Umbilical cord (tissue), 2 donors: Measurements from ENCODE around the gene RUFY4. TPM values are rescaled to one million over a fixed set of nuclear protein-coding genes. Genes with fewer than 3 reads are reported as not detected.
A peak's percentile ranks its signal among the peaks of the same experiment; 100 is the strongest.
"Not testable (repeated sequence)": the region's sequence is repeated elsewhere in the genome, so short reads cannot be mapped to it uniquely, and the experiment has no call there.

Experiments used
- DNase-seq: peaks from one replicate; pipeline ENCODE4 v3.0.0-alpha.2; 2015; ENCODE audit warnings: low spot score
- total RNA-seq: library from RNA; depleted of rRNA; stranded (reverse); fragments of >200 nt; gene quantifications from one replicate; pipeline ENCODE4 v1.2.3, GENCODE V29; 2014; ENCODE audit warnings: low replicate concordance; ENCODE audit not compliant: insufficient read depth

The RUFY4 gene
- total RNA-seq, 1 donor from 2014 or later = 13.7 TPM

DNA sequence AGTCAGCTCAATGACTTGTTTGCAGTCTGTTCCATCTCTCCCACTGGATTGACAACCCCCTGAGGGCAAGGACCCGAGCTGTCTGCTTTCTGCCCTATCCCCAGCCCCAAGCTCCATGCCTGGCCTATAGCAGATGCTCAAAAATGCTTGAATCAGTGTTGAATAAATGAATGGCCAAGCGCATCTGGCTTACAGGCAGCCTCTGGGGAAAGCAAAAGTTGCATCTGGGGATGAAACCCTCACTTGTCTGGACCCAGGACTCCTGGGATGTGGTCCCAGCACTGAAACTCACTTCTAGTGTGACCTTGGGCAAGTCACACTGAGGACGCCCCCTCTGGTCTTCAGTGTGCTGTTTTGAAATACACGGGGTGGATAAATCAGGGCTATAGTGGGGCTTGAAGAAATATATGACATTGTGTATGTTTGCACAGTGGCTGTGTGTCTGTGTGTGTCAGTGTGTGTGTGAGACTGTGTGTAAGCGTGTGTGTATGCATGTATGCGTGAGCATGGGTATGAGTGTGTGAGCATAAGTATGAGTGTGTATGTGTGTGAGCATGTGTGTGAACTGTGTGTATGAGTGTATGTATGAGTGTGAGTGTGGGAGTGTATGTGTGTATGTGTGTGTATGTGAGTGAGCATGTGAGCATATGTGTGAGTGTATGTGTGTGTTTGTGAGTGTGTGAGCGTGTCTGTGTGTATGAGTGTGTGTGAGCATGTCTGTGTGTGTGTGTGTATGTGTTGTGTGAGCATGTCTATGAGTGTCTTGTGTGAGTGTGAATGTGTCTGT lies 38.5 kb upstream of the RUFY4 start:
- DNase-seq = no peak

DNA sequence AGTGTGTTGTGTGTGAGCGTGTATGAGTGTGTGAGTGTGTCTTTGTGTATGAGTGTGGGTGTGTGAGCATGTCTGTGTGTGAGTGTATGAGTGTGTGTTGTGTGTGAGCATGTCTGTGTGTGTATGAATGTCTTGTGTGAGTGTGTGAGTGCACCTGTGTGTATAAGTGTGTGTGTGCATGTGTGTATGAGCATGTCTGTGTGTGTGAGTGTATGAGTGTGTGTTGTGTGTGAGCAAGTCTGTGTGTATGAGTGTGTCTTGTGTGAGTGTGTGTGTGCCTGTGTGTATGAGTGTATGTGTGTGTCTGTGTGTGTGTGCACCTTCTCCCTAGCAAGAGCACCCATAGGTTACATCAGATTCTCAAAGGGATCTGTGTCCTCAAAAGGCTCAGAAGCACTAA lies 37.8 kb upstream of the RUFY4 start:
- no peak for DNase-seq

DNA sequence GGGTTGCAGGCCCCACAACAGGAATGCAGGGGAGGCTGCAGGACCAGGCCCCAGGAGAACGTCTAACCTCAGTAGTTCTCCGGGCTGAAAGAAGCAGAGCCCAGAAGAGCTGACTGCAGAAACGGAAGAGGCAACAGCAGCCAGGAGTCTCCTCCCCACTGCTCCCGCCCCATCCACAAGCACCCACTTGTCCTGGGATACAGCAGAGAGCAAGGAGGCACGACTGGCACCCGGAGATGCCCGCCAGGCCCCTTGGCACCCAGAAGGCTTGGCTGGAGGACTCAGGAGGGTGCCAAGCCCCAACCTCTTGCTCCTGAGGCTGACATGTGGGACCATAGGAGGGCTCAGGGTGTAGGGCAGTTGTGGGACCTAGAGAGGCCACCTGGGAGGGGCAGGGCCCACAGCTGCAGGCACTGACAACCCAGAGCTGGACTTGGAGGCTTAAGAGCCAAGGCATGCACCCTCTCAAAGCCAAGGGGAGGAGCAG lies 37.2 kb upstream of the RUFY4 start:
- DNase-seq = no peak

DNA sequence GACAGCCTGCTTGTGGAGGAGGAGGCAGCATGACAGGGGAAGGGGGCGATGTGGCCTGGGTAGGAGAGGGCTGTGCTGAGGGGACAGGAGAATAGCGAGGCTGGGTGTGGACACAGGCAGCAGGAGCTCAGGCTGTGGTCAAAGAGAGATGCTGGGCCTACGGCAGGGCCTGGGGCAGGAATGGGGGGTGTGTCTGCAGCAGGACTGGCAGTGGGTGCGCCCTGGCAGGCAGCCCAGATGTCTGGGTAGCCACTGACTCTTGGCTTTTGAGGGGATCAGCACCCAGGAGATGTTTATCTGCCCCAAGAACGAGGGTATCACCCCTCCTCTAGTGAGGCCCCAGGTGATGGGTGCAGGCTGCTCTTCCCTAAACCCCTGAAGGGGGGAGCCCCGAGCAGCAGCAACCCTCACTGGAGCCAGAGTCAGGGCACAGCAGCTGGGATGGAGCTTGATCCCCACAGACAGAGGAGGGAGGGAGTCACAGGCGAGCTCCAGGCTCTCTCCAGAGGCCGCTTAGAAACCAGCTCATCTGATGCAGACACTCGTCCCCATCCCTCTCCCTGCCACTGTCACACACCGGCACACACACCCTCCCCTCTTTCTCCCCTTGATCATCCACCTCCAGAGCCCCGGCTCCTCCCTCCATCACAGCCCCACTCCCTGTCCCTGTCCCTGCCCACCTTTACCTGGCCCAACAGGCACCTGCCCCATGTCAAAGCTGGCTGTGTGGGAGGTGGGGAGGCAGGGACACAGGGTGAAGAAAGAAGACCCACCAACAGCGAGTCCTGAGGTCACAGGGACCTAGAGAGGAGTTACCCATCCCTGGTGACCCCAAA lies 36.5 kb upstream of the RUFY4 start:
- peak; percentile 36 for DNase-seq

DNA sequence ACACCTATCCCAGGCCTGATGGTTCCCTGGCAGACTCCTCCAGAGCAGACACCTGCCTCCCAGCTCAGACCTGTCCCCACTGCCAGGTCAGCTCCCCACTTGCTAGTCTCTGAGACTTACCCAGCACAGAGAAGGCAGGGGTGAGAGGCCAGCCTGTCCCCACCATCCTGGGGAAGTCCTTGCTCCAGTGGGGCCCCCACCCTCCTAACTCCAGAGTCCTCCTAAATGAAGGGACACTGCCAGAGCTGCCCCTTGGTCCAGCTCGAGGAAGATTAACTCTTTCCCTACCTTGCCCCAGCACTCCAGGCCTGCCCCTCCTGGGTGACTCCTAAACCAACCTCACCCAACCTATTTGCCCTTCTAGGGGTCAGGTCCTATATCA lies 35.9 kb upstream of the RUFY4 start:
- DNase-seq = no peak

DNA sequence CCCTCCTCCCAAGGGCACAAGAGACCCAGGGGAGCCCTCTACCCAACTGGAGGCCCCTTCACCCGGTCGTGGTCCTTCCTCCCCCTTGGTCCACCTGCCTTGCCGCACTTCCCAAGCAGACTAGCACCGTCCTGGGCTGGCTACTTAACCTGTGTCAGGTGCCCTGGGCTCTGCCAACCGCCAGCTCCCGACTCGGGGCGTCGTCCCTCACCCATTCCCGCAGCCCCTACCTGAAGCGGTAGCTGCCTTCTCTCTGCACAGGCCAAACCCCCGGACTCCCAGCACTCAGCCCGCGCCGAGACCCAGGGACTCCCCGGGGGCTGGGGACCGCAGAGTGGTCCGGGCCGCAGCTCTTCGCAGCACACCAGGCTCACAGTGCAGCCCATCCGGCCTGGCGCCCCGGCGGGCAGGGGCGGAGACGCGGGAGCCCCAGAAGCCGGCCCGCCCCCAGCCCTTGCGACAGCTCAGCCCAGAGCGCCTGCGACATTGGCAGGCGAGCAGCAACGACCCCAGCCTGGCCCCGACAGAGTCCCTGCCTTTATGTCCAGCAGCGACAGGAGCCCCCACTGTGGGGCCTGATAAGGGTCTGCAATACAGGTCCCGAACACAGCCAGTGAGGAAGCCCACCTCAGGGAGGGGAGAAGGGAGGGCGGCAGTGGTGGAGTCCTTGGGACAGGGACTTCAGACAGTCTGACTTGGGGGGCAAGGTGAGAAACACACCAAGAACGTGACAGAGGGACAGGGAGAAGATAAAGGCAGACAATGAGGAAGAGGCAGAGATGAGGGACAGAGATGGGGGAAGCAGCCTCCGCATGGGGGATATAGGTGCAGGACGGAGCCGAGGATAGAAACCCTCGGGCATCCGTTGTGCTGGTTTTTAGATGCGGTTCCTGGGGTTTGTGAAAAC lies 35.2 kb upstream of the RUFY4 start:
- DNase-seq = no peak

DNA sequence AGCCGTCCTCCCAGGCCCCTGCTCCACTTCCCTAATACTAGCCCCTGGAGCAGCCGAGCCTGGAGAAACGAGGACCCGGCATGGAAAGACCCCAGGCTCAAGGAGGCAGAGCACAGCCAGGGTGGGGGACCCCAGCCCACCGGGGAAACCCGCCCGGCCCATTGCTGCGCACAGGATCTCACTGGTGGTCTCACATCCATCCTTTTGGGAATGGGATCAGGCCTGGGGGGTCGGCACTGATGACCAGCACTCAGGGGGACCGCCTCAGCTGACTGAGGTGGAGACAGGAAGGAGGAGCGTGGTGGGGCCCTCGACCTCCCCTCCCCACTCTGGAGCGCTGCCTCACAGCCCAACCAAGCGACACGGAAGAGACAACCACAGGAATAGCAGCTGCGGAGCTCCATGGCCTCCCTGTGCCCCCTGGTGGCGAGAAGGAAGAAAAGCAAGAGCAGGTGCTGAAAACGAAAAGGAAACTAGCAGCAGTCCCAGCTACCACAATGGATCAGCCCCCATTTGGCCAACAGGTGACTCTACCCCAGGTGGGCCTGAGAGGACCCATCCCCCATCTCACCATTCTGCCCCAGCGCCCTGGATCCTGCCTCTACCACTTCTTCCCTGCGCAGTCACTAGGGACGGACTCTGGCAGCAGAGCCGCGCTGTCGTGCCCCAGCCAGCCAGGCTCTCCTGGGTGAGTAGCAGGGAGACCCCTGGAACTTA lies 34.4 kb upstream of the RUFY4 start:
- peak; percentile 82 for DNase-seq

DNA sequence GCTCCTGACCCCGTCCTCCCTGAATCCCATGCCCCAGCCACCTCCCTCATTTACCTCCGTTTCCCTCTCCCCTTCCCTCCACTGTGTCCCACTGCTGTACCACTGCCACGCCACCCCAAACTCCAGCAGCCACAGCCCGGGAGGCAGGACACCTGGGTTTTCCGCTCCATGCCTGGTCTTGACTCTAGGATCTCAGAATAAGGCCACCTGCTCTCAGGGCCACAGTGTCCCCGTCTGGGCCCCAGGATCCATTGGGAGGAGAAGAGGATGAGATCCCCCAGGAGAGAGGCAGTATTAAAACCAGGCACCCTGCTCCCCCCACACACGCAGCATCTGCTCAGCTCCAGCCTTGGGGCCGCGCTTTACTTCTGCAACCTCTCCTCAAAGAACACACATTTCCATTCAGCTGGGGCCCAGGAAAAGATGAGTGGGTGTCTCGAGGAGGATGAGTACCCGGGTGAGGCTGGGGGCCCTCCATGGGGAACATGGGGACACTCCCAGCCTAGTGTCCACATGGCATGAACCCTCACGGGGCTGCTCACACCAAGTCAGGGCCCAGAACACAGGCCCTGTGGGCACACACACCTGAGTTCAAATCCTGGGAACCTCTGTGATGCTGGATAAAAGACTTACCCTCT lies 33.5 kb upstream of the RUFY4 start:
- no peak for DNase-seq

DNA sequence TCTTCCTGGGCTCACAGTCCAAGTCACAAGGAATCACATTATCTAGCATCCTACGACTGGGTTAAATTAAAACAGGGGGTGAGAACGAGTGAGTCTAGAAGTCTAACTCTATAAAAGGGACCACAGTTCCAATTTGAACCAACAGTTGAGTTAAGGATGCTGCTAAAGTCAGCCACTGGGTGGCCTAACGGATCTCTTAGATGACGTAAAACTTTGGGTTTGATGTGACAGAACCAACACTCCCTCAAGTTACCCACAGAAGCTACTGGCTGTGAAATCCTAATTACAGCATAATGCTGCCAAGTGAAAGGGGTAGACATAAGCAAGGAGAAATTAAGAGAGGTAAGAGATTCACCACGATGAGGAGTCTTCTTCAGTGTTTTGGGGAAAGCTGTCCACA lies 32.7 kb upstream of the RUFY4 start:
- no peak for DNase-seq

DNA sequence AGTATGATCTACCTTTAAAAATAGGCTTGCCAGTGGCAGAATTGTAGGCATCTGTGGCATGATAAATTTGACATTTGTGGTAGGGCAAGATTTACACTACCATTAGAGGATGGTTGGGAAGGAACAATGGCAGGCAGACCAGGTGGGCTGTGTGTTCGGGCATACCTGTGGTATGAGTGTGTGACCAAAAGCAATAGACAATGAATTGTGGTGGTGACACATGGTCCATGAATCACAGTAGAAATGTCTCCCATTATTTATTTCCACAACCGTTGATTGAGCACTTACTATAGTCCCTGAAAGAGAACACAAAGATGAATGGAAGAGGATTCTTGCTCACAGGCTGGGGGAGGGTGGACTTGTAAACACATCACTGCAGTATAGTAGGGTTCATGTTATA lies 29.9 kb upstream of the RUFY4 start:
- DNase-seq = no peak

DNA sequence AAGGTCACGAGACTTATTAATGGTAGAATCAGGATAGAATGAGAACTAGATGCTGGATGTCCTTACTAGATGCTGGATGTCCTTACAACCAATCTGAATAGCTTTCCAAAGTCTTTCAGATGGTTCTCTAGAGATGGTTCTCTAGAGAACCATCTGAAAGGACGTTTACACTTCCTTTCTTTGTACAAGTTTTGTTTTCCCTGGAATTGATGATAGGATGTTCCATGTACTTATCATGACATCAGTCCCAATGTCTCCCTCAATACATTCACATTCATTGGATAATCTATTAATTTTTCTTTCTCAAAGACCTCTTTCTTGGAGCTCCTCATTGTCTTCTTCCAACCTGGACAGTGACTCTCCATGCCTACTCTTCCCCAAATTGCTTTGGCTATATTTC lies 28.2 kb upstream of the RUFY4 start:
- DNase-seq = no peak

DNA sequence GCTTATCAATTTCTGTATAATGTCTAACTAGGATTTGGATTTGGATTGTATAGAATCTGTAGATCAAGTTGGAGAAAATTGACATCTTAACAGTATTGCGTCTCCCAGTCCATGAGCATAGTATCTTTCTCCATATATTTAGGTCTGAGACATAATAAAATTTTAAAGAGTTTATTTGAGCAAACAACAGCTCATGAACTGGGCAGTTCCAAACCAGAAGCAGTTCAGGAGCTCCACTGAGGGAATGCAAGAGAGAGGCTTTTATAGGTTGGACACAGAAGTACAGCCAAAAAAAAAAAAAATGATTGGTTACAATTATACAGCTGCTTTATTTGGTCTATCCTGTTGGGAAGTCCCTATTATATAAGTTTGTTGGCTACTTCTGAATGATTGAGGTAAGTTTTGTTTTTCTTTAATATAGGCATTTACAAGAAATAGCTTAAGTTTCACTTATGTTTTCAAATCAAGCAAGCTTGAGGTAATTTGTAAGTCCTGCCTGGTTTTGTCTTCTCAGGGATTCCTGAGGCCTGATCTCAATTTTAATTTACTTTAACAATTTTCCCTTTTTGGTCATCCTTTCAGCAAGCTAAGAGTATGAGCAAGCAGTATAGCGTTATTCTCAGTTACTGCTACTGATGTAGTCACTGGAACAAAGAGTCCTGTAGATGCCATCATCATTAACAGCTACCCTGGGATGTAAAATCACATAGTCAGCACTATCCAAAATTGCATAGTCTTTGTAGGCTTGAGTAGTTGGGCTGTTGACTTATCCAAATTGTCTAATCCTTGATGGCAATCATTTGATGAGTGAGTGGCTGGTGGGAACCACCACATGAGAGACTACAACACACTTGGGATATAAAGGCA lies 27.5 kb upstream of the RUFY4 start:
- DNase-seq = no peak

DNA sequence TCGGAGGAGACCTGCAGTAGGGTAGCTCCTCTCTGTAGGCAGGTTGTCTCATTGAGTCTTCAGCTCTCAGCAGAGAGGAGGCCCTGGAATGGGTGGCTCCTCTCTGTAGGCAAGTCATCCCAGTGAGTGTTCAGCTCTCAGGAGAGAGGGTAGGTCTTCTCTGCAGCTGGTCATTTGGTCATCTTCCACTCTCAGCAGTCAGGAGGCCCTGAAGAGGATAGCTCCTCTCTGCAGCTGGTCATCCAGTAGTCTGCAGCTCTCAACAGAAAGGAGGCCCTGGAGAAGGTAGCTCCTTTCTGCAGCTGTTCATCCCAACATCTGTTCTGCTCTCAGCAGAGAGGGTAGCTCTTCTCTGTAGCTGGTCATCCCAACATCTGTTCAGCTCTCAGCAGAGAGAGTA lies 26.0 kb upstream of the RUFY4 start:
- DNase-seq = no peak

DNA sequence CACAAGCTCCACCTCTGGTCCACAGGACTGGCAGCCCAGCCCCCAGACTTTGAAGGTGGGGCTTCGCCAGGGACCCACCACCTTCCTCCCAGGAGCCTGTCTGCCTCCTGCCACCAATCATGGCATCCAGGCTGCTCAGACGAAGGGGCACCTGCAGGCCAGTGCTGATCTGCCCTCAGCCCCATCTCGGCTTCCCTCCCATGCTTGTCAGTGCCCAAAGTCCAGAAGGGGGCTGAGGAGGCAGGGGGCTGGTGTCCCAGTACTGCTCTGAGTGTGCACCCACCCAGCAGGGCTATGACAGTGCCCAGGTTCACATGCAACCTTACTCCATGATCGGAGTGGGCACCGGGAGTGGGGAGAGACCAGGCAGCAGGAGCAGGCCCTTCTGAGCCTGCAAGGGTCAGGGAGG lies 25.3 kb upstream of the RUFY4 start:
- DNase-seq = no peak

DNA sequence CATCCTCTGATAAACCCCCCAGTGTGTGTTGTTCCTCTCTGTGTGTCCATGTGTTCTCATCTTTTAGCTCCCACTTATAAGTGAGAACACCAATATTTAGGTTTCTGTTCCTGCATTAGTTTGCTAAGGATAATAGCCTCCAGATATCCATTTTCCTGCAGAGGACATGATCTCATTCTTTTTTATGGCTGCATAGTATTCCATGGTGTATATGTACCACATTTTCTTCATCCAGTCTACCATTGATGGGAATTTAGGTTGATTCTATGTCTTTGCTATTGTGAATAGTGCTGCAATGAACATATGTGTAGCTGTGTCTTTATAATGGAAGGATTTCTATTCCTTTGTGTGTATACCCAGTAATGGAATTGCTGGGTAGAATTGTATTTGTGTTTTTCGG lies 24.5 kb upstream of the RUFY4 start:
- not testable (repeated sequence) for DNase-seq

DNA sequence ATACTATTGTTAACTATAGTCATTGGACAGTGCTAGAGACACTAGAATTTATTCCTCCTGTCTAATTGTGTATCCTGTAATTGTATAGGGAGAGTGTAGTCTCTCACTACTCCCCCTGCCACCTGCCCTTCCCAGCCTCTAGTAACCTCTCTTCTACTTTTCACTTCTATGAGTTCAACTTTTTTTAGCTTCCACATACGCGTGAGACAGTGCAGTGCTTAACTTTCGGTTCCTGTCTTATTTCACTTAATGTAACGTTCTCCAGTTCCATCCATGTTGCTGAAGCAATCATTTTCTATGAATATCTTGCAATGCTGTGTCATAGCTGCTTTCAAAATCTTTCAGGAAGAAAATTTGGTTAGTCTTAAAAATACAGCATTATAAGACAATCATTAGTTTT lies 22.8 kb upstream of the RUFY4 start:
- peak; percentile 79 for DNase-seq

DNA sequence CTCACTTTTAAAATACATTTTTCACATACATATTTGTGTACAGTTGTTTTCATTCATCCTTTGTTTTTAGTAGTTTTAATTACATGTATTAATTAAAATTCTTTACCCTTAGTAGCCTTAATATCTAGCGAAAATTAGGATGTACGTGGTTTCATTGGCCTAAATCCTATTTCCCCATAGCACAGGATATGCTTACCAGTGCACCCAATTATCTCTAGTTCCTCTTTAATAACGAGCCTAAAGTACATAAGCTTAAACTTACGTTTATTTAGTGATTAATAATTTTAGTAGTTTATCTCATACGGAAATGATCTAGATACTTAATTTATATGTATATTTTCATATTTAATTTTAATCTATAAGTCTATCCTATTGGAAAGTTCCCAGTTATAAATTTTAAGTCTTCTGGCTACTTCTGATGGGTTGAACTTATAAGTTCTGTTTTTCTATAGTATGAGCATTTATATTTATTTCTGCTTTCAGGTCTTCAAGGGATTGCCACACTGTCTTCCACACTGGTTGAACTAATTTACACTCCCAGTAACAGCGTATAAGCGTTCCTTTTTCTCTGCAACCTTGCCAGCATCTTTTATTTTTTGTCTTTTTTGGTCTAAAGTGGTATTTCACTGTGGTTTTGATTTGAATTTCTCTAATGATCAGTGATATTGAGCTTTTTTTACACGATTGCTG lies 21.4 kb upstream of the RUFY4 start:
- DNase-seq = no peak

DNA sequence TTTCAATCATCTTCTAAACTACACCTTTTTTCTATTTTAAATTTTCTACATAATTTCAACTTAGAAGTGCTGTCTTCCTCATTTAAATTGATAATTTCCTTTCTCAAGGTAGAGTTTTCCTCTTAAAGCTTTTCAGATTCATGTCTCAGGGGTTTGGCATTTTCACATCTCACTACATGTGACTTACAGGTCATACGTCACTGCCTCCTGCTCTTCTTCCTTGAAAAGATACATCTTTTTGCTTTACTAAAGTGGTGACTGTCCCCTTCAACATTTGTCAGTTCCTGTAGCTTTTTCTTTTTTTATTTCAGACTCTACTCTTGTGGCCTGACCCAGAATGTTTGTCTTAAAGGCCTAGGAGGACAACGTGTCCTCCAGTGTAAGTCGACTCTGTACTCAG lies 17.1 kb upstream of the RUFY4 start:
- no peak for DNase-seq

DNA sequence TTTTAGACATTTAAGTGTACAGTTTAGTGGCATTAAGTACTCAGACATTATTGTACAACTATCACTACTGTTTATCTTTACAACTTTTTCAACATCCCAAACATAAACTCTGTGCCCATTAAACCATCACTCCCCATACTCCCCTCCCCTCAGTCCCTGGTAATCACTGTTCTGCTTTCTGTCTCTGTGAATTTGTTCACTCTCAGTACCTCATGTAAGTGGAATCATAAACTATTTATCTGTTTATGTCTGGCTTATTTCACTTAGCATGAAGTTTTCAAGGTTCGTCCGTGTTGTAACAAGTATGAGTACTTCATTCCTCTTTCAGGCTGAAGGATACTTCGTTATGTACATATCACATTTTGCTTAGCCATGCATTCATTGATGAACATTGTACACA lies 9.8 kb upstream of the RUFY4 start:
- peak; percentile 71 for DNase-seq
